ENCODE data around the gene TXN.

GRCh38 chr9:110241260-110241857 lies 14.9 kb downstream of the TXN start:
- TF ChIP-seq EZH2 (IDR thresholded peaks at IDR 0.05; ENCODE audit: insufficient read depth, poor library complexity, severe bottlenecking) (no peak), EZH2phosphoT487 (IDR thresholded peaks at IDR 0.05; ENCODE audit: insufficient read depth, low read depth) (no peak)

All from GM23248 (cell line).